ENCODE data around the gene BRAF.

- TF ChIP-seq POLR2A (IDR thresholded peaks at IDR 0.05; ENCODE audit: extremely low read depth, insufficient read length), result no peak
- TF ChIP-seq, protein P1, sequence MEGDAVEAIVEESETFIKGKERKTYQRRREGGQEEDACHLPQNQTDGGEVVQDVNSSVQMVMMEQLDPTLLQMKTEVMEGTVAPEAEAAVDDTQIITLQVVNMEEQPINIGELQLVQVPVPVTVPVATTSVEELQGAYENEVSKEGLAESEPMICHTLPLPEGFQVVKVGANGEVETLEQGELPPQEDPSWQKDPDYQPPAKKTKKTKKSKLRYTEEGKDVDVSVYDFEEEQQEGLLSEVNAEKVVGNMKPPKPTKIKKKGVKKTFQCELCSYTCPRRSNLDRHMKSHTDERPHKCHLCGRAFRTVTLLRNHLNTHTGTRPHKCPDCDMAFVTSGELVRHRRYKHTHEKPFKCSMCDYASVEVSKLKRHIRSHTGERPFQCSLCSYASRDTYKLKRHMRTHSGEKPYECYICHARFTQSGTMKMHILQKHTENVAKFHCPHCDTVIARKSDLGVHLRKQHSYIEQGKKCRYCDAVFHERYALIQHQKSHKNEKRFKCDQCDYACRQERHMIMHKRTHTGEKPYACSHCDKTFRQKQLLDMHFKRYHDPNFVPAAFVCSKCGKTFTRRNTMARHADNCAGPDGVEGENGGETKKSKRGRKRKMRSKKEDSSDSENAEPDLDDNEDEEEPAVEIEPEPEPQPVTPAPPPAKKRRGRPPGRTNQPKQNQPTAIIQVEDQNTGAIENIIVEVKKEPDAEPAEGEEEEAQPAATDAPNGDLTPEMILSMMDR (IDR thresholded peaks at IDR 0.05; ENCODE audit: low read depth, low read length), result no peak
- TF ChIP-seq MYC (IDR thresholded peaks at IDR 0.05; ENCODE audit: low read depth, low read length), result no peak
- no peak for TF ChIP-seq MAX (IDR thresholded peaks at IDR 0.05; ENCODE audit: low read depth, low read length)
Measured at GRCh38 chr7:140683657-140684056, 241.1 kb downstream of the BRAF start.
